GM19397 (cell line): ENCODE results near the gene SSBP3.

Experiments used
- ATAC-seq: cut with Tn5 transposase; IDR thresholded peaks from one replicate; pipeline ENCODE4 v1.9.1; 2021; ENCODE audit warnings: mild to moderate bottlenecking, moderate library complexity; ENCODE audit not compliant: unreplicated experiment

SSBP3 gene

DNA sequence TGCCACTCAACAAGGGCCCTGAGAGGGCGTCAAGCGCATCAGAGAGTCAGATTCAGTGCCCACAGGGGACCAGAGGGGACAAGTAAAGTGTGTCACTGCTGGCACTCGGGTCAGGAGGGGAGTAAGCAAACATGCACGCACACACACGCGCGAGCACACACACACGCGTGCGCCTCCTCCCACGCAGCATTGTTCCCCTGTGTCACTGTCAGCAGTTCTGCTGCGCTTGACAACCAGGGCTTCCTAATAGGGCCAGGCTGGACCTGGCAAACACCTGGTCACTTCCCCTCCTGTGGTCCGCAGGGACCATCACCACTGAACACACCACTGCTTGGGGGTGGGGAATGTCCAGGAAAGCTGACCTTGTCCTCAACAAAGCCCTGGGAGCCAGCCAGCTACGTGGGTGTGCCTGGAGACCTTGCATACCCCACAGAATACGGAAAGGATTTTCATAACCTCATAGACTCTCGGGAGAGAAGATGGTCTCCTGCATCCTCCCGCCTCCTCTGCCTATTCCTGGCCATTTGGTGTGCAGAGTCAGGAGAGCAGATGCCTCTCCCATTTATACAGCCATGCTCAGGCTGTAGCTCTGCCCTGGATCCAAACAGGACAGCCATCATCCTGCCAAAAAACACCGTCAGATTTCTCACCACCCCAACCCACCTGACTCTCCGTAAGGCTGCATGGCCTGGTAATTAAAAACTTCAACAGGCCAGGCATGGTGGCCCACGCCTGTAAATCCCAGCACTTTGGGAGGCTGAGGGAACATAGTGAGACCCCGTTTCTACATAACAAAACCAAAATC lies 73.2 kb downstream of the SSBP3 start:
- ATAC-seq = no peak

DNA sequence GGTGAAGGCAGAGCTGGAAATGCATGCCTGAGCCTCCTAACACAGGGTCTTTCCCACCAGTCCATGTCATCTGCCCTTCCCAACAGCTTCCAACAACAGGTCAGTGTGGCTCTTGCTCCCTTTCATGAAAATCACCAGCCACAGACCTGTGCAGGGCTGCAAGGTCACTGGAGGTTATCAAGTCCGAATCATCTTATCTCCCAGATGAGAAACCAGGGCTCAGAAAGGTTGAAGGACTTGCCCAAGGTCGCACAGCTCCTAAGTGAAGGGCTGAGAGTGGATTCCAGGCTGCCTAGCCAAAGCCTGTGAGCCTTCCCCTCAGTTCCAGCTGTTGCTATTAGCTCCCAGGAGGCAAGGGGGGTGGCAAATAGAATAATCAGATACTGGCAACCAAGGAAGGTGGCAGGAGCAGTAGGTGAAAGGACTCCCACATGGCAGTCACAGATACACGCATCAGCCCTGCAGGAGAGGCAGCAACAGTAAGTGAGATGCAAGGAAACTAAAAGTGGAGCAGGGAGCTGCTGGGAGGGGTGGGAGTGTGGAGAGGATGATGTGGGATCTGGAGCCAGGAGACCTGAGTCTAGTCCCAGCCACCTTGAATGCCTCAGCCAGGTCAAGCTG lies 74.2 kb downstream of the SSBP3 start:
- ATAC-seq = no peak

DNA sequence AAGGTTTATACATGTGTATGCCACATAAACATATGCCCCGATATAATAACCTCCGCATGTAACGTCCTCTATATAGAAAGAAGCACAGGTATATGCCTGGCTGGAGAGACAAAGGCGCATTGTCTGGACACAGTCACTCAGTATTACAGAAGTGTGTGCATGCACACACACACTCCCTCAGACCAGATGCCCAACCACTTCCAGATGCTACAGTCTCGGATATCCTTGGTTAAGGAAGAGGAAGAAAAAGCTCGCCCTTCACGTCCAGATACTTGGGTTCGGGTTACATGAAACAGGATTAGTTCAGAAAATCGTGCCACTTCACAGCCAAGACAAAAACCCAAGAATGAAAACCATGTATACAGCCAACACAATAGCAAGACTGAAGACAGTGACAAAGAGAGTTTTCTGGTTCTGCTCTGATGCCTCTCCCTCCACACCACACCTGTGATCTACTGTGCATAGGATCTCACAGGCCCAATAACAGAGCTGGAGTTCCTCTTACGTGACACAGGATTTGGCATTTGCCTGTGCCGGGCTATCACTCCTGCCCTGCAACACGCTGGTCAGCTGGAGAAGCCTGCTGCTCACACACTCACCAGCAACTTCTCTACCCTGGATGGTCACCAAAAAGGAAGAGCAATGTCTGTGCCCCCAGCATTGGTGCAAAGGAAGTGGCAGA lies 75.0 kb downstream of the SSBP3 start:
- no peak for ATAC-seq

DNA sequence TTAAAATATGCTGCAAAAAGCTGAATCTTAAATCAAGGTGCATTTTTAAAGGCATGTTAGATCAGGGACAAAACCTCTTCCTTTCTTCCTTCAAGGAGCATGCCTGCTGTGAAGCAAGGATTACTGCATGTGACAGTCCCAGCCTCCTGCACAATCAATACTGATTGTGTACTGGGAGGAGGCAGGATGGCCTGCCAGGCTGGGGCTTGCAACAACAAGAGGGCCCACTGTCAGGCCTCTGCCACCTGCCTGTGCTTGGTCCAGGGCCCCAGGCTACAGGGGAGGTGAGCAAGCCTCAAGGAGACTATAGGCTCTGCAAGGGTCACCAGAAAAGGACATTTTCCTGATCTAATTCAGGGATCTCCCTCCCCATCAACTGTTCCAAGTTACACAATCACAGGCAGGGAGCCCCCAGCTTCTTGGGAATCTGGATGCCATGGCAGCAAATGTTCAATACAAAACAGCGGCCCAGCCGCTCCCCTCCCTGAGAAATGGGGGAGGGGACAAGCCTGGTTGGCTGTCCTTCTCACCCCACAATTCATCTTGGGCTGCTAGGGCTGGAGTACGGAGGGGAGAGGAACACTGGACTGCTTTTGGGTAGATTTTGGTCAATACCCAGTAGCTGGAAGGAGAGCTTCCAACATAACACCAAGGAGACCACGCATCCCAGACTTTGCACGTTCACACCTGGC lies 76.7 kb downstream of the SSBP3 start:
- no peak for ATAC-seq

DNA sequence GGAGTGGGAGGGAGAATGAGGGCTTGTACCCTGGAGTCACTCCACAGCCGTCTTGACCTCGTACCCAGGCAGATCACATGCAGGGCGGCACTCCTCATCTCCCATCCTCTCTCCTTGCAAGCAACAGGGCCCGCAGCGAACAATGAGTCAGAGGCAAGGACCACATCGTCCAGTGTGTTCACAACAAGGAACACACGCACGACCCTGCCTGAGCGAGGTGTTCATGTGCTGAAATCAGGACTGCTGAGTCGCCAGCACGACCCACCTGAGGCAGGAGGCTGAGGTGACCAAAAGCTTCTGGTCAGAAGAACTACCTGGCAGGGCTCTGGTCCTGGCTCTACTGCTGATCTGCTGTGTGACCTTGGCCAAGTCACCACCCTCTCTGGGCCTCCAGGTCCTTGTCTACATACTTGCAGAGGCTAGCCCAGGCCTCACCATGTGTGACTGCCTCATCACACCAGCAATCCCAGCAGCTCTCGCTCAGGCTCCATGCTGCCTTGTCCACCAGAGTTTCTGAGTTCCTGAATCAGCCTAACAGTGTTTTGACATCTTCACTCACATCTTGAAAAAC lies 78.0 kb downstream of the SSBP3 start:
- no peak for ATAC-seq

DNA sequence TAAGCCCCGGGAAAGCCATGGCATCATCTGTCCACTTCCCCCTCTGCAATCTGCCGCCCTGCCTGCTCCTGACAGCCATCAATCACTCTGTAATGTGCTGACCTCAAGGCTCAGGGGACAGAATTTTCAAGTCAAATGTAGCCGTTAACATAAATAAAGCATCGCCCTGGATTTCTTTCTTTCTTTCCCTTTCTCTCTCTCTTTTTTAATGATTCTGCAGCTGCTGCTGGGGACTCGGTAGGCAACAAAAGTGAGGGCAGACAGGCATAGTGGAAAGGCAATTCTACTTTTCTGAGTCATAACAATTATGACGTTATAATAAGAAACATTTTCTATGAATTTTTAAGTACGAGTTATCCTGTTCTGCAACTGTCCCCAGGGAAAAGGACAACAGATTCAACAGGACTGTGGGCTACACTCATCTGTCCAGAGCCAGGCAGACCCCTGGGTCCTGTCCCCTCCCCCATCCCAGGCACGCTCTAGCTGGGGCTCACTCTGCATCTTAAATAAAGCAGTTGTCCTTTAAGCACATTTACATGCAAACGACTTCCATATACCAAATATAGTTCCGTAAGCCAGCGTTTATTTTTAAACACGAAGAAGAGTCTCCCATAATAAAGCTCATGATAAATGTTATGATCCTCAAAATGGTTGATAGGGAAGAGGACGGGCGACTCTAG lies 78.7 kb downstream of the SSBP3 start:
- no peak for ATAC-seq

DNA sequence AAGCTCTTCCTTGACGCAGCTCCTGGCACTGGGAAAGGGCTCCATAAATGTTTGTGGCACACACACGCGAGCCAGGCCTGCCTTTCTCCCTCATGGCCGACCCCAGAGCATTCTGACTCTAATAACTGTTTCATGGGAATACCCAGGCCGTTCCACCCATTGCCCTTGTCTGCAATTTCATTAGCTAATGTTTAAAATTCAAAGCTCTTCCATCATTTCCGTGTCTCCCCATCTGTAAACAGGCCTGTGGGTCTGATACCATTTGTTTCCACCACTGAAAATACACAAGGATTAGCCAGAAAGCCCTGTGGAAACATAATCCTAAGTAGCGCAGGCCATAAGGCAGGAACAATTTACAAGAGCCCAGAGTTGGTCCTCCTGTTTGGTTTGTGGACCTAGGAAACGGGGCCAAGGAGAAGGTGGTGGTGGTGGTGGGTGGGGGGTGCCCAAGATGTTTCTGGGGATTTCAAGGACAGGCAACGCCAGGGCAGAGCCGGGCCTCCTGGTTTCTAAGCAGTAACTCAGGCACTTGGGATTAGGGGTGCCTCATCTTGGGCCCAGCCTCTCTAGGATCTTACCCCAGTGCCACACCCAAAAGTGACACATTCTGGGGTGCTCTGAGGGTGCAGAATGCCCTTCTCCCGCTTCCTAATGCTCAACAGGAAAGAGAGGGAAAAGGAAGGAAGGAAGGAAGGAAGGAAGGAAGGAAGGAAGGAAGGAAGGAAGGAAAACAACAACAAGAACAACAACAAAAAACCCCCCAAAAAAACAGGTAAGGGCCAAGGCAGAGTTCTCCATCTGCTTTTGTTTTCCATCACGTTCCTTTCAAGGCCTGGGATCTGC lies 79.4 kb downstream of the SSBP3 start:
- ATAC-seq = no peak

DNA sequence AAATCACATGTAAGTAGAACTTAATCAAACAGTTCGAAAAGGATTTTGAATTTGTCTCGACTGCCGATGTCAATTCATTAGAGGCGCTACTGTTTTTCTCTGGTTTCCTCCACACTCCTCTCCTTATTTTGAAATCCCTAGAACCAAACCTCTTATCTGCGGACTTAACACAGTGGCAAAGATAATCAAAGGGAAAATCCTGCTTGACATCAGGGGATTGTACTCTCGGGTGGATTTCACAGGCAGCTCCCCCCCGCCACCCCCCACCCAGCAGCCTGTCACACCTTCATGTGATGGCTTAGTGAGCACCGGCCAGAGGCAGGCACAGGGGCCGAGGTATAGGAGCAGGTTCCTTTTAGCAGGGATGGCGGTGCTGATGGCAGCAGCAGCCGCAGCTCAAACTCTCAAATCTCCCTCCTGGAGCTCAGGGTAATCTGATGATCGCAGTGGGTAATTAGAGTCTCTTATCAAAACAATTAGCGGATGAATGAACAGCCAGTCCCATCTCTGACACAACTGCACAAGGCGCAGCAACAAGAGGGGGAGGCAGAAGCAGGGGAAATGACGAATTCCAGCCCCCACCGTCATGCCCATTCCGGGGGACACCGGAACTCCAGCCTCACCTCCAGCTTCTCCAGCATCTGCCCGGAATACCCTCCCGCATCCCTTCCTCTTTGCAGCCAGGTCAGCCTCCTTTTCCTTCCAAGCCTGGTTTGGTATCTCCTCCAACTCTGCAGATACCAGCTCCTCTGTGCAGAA lies 80.3 kb downstream of the SSBP3 start:
- no peak for ATAC-seq

DNA sequence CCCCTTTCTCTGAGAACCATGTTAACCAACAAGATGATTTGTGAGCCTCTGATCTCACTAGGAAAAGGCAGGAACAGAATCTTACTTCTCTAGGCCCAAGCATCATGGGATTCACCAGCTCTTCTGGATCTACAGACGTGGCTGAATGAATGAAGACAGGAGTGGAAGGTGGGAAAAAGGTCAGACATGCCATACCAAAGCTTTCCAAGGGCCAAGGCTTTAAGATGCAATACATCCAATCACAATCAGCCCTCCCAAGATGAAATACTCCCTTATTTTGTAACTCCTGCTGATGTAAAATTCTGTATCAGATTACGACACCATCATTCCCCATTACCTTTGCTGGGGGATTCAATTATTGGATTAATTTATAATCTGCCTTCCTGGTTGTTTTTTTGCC lies 80.9 kb downstream of the SSBP3 start:
- no peak for ATAC-seq

DNA sequence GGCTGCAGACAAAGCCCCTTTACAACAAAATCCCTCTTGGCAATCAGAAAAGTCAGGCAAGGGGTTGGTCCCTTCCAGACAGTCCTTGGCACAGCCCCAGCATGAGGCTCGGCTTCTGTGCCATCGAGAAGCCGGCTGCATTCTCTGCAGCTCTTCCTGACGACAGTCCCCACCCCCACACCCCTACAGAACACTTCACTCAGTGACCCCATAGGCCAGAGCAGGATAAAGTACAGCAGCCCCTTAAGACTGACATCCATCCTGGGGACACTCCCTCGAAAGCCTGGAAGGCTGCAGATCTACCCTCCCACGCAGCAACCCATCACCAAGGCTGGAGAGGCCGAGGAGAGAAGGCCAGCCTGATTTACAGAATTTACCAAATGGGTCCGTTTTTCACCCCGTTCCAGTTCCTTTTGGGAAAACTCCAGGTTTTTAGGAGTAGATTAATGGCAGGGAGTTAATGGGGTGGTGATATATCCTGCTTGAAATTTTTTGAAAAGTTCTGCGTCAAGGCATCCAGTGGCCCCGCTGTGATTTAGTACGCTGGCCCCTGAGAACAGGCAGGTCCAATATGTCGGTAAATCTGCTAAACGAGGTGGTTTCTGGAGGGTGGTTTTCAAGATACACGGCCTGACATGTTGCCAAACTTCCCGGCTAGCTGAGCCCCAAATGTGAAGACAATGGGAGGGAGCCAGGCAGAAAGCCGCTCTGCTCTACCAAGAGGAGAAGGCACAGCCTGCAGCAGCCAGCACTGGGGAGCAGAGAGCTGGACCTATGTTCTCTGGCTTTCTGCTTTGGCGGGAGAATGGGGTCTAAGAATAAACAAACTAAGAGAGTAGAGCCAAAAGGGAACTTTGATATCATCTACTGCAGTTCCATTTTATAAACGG lies 81.7 kb downstream of the SSBP3 start:
- no peak for ATAC-seq

DNA sequence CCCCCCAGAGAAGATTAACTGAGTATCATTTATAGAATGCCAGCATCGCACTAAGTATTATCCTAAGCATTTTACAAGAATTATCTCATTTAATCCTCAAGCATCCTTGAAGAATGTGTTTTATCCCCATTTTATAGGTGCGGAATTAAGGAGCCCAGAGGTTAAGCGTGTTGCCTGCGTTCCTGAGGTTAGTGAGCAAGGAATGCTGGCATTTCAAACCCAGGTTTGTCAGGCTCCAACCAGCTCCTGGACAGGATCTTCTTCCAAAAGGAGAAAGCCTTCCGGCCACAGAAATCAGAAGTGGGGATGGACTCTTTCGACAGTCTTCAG lies 82.3 kb downstream of the SSBP3 start:
- no peak for ATAC-seq

DNA sequence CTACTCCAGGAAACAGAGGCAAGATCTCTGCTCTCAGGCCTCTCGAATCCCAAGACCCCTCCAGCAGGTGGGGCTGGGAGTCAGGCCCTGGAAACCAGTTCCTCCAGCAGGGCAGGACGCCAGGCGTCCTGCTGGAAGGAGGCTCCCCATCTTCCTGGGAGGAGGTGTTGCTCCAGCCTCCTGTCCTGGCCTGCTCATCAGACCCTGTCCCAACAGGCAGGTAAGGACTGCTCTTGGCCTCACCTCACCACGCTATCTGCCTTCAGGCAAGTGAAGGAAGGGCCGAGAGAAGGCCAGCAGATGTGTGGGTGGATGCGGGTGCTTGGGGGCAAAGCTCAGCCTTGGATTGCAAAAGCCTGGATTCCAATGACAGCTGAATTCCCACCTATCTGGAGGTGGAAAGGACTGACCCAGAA lies 82.9 kb downstream of the SSBP3 start:
- no peak for ATAC-seq

DNA sequence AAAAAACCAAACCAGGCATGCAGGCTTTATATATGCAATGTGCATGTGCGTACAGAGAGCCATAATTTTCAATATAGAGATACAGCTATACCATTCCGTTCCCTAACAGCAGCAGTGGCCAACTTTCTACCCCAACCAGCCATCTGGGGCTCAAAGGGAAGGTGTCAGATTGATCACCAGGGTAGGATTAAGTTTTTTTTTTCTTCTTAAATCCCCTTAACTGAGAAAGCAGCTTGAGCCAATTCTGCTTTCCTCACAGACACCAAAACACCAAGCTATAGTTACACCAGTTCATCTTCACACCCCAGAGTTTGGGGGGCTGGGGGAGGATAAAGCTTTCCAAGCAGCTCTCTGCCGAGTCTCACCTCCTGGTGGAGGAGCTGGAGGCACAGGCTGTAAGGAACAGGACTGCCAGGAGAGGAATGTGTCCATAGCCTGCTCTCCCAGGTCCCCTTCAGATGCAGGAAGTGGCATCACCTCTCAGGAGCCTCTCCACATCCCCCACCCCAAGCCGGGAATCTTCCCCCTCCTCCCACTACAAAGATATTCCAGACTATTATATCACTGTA lies 87.9 kb downstream of the SSBP3 start:
- no peak for ATAC-seq

DNA sequence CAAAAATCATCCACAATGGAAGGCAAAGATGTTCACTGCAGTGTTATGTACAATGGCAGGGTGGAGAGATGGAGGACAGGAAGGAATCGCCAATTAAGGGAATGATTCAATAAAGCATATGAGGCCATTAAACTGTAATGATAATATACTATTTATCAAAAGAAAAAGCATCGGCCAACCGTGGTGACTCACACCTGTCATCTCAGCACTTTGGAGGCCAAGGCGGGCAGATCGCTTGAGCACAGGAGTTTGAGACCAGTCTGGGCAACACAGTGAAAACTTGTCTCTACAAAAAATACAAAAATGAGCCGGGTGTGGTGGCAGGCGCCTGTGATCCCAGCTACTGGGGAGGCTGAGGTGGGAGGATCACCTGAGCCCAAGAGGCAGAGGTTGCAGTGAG lies 89.1 kb downstream of the SSBP3 start:
- no peak for ATAC-seq

DNA sequence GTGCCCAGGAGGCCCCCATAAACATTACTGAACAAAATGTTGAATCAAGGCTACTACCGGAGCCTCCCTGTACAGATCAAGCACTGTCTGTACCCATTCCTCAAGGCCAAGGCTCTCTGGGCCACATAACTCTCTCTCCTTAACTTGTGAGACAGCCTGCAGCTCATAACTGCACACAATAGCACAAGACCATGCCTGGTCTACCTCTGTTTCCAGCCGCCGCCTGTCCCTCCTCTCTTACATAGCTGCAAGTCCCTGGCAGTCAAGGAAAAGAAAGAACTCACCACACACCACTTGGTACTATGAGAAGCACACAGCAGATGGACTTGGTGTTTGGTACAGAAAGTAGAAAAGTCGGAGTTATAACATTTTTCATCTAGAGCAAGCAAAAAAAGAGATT lies 91.1 kb downstream of the SSBP3 start:
- ATAC-seq = no peak

DNA sequence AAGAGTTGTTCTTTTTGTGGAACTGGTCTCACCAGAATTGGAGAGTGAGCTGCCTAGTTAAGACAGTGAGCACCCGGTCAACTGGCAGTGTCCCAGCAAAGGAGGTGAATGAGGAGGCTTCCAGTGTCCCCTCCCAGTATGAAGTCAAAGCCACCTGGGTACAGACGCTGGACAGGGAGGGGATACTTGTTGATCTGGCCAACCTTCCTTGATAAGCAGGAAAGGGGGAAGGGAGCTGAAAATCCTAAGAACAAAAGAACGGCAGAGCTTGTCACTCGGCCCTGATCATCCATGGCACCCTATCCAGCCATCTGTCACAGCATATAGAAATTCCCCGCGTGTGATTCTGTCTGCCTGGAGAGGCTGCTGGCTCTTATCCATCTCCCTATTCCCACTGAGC lies 91.5 kb downstream of the SSBP3 start:
- ATAC-seq = no peak

DNA sequence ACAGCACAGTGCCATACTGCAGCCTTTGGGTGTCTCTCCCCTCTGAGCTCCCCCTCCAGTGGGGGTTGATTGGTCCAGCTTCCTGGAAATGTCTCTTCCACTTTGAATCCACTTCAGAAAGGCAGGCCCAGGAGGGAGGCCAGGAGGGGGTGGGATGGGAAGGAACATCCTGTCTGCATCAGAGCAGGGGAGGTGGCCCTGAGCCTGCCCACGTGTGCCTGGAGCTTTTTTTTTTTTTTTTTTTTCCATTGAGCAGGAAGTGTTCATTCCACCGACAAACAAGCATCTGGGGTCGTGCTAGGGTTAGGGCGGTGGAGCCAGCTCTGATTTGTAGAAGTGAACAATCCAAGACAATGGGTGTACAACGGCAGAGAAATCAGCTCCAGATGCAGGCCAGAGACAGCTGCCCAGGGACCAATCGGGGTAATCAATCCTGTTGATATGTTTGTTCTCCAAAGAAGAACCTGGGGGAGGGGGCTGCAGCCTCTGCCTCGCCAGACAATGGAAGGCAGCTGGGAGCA lies 93.3 kb downstream of the SSBP3 start:
- ATAC-seq = no peak

DNA sequence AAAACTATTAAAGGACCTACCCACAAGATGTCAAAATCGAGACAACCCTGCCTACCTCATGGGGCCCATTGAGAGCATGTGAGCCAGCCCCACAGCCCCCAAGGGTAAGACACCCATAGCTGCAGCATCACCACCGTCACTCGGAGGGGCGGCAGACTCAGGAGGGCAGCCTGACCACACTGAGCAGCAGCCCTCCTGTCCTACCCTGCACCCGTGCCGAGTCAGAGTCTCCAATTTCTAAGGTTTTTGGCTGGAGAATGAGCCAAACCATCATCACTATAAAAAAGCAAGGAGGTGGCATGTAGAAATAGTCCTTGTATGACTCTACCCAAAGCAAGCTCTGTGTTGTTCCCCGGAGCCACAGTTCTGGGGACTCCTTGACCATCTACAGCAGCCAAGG lies 94.7 kb downstream of the SSBP3 start:
- ATAC-seq = no peak
